ENCODE results near the gene IFT20. TPM values are rescaled to one million over a fixed set of nuclear protein-coding genes. Genes with fewer than 3 reads are reported as not detected.

The IFT20 gene
- polyA plus RNA-seq, 2 of the 4 experiments (the other 2 are of a cell fraction) = 56.8 to 72.1 TPM

DNA sequence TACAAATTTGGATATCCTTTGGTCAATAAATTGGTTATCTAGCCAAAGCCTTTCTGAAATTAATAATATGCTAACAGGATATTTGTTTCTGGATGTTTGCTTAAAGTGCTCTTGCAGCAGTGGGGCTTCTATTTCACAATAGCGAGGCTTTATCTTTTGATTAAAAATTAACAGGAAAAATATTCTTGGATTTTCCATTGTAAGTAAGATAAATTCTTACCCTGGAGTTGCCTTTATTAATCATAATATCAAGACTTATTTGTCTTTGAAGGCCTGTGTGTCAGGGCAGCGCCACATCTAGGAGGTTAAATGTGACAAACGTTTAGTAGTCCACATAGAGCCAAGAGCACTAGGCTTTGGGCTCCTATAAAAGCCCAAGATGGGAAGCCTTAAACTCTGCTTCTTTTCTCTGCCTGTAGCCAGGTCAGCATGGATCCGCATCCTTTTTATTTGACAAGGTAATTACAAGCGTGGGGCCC lies 11.0 kb downstream of the IFT20 start:
- TF ChIP-seq CEBPB (IDR thresholded peaks at IDR 0.05) (peak; percentile 91), TFCP2L1 (CRISPR knock-in tag; IDR thresholded peaks at IDR 0.05) (no peak)
- CTCF ChIA-PET = interaction anchor here (1.5 to 3.7 kb wide), 5 partner anchors 10 to 92 kb away, joined by 3 to 27 read pairs (median 12); no protein-coding TSS in a partner anchor
- 16% methylated on average over 5 of the region's 5 CpGs for WGBS (ENCODE audit: missing lambda C conversion rate)
- Histone ChIP-seq H3K4me1 (peaks cover 56% of the 10 kb centered on the region), H3K9me3 (no peaks in the 10 kb centered on the region), H3K27ac (peak overlapping the region; percentile 62 to 85), H3K4me3 (no peak overlapping the region), H3K4me2 (peak overlapping the region; percentile 64)
- ATAC-seq = peak in 1 of 2 experiments; percentile 31; a peak in 2 of 6 replicates
- POLR2A ChIA-PET = interaction anchor here (1.4 kb wide), 1 partner anchor 11 kb away, joined by 5 read pairs; the partner anchor contains the start of genes IFT20 and TNFAIP1
- peak in 1 of 2 experiments; percentile 32 for DNase-seq (ENCODE audit: low read depth in 1 of 2, low spot score in 1 of 2)
- no peak for FAIRE-seq

DNA sequence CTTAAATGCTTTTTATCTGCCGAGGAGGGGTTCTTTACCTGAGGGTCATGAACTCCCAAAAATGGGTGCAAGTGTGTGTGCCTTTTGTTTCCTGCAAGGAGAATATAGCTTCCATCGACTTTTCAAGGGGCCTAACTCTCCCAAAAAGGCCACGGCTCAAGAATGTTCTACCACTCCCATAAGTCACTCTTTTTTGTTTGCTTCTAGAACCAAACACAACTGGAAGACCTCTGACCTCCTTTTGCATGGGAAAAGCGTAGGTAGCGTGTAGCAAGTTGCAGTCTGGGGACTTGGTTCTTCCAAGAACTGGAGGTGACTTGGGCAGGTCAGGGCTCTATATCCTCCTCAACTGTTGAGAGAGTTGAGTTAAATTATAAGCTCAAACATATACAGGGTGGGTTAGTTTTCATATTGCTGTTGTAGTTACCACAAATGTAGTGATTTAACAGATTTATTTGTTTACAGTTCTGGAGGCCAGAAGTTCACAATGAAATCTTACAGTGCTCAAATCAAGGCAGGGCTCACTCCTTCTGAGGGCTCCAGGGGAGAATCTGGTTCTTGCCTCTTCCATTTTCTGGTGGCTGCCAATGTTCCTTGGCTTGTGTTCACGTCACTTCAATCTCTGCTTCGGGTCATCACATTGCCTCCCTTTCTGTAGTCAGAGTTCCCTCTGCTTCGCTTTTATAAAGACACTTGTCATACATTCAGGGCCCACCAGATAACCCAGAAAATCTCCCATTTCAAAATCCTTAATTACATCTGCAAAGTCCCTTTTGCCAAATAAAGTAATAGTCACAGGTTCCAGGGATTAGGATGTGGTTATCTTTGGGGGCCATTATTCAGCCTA lies 14.8 kb downstream of the IFT20 start:
- 65% methylated on average over 8 of the region's 8 CpGs for WGBS (ENCODE audit: missing lambda C conversion rate)
- CTCF ChIA-PET = interaction anchor here (0.9 to 5.0 kb wide), 13 partner anchors 8 to 88 kb away, joined by 3 to 39 read pairs (median 8); partner anchors contain the start of genes IFT20 and TNFAIP1
- H3K4me3 ChIP-seq = peak overlapping the region; percentile 73
- POLR2A ChIA-PET = interaction anchor here (0.8 to 2.2 kb wide), 2 partner anchors 15 to 69 kb away, joined by 4 to 14 read pairs; partner anchors contain the start of genes IFT20 and TNFAIP1
- FAIRE-seq = no peak
- no peak for ATAC-seq
- peak overlapping the region; percentile 76 to 88; a peak in 5 of 6 replicates for H3K27ac ChIP-seq
- TF ChIP-seq SMC3 (IDR thresholded peaks at IDR 0.05) (no peak), HDAC2 (IDR thresholded peaks at IDR 0.05) (no peak), MYC (IDR thresholded peaks at IDR 0.05; ENCODE audit: borderline replicate concordance, low read length) (no peak), NR3C1 (IDR thresholded peaks at IDR 0.05) (no peak), RCOR1 (IDR thresholded peaks at IDR 0.05; ENCODE audit: low read depth, low read length) (no peak), CHD4 (IDR thresholded peaks at IDR 0.05; ENCODE audit: borderline replicate concordance) (no peak), NFE2L2 (conservative IDR thresholded peaks at IDR 0.05; ENCODE audit: low read length) (no peak), EHF (CRISPR knock-in tag; IDR thresholded peaks at IDR 0.05) (no peak), HOXA7 (CRISPR knock-in tag; IDR thresholded peaks at IDR 0.05) (no peak), NPAS2 (CRISPR knock-in tag; IDR thresholded peaks at IDR 0.05; ENCODE audit: borderline replicate concordance) (no peak), PHF8 (IDR thresholded peaks at IDR 0.05; ENCODE audit: borderline replicate concordance, low read depth) (no peak), CBX2 (IDR thresholded peaks at IDR 0.05; ENCODE audit: borderline replicate concordance, low read depth) (no peak), RNF2 (IDR thresholded peaks at IDR 0.05; ENCODE audit: borderline replicate concordance, low read depth) (no peak), SREBF2 (IDR thresholded peaks at IDR 0.05) (no peak), POLR2A (IDR thresholded peaks at IDR 0.05; ENCODE audit: low read length) (no peak), CBX8 (IDR thresholded peaks at IDR 0.05) (no peak)
- TF ChIP-seq, protein P1, sequence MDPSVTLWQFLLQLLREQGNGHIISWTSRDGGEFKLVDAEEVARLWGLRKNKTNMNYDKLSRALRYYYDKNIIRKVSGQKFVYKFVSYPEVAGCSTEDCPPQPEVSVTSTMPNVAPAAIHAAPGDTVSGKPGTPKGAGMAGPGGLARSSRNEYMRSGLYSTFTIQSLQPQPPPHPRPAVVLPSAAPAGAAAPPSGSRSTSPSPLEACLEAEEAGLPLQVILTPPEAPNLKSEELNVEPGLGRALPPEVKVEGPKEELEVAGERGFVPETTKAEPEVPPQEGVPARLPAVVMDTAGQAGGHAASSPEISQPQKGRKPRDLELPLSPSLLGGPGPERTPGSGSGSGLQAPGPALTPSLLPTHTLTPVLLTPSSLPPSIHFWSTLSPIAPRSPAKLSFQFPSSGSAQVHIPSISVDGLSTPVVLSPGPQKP (IDR thresholded peaks at IDR 0.05; ENCODE audit: low read depth, low read length) = no peak
- TF ChIP-seq, protein P2, sequence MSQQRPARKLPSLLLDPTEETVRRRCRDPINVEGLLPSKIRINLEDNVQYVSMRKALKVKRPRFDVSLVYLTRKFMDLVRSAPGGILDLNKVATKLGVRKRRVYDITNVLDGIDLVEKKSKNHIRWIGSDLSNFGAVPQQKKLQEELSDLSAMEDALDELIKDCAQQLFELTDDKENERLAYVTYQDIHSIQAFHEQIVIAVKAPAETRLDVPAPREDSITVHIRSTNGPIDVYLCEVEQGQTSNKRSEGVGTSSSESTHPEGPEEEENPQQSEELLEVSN (IDR thresholded peaks at IDR 0.05; ENCODE audit: borderline replicate concordance, low read depth) = no peak
- peak overlapping the region; percentile 89 for H3K4me2 ChIP-seq
- peaks cover 59% of the 10 kb centered on the region for H3K4me1 ChIP-seq
- DNase-seq (ENCODE audit: low read depth in 1 of 2, low spot score in 1 of 2) = no peak
- H3K9me3 ChIP-seq = no peaks in the 10 kb centered on the region

DNA sequence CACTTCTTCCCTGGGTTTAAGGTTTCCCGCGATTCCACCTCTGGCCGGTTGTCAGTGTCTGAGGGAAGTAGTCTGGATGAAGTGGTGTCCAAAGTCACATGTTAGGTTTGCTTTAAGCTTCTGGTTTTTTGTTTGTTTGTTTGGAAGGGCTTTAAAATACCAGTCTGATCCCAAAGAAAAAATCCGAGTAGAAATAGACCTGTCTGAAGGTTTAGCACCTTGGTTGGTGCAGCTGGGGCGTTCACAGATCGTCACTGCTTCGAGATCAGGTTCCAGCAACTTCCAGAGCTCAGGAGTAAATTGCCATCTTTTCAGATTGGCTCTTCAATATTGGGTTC lies 15.7 kb downstream of the IFT20 start:
- FAIRE-seq (no peak), ATAC-seq (peak in 1 of 2 experiments; percentile 32; a peak in 4 of 6 replicates), DNase-seq (ENCODE audit: low read depth in 1 of 2, low spot score in 1 of 2) (no peak)
- Histone ChIP-seq H3K9me3 (no peaks in the 10 kb centered on the region), H3K4me1 (peaks cover 50% of the 10 kb centered on the region), H3K27ac (peak overlapping the region; percentile 76 to 88), H3K4me2 (peak overlapping the region; percentile 89), H3K4me3 (peak overlapping the region; percentile 73)
- WGBS (ENCODE audit: missing lambda C conversion rate) = 3% methylated on average over 7 of the region's 7 CpGs
- no peak for TF ChIP-seq TP53 (CRISPR knock-in tag; IDR thresholded peaks at IDR 0.05)
- TF ChIP-seq, protein P3, sequence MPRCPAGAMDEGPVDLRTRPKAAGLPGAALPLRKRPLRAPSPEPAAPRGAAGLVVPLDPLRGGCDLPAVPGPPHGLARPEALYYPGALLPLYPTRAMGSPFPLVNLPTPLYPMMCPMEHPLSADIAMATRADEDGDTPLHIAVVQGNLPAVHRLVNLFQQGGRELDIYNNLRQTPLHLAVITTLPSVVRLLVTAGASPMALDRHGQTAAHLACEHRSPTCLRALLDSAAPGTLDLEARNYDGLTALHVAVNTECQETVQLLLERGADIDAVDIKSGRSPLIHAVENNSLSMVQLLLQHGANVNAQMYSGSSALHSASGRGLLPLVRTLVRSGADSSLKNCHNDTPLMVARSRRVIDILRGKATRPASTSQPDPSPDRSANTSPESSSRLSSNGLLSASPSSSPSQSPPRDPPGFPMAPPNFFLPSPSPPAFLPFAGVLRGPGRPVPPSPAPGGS (IDR thresholded peaks at IDR 0.05) = 0 out of 3 replicates have a peak, but pooled peaks have one; percentile 5
- ChIA-PET CTCF (interaction anchor here (0.7 to 5.0 kb wide), 9 partner anchors 9 to 88 kb away, joined by 3 to 39 read pairs (median 8); partner anchors contain the start of genes IFT20 and TNFAIP1), POLR2A (interaction anchor here (0.7 to 2.2 kb wide), 4 partner anchors 16 to 148 kb away, joined by 3 to 14 read pairs (median 4); partner anchors contain the start of genes IFT20, POLDIP2 and TNFAIP1)
